Type B pancreatic cell (in vitro differentiated cells): ENCODE results near the gene ANKDD1A. TPM values are rescaled to one million over a fixed set of nuclear protein-coding genes. Genes with fewer than 3 reads are reported as not detected.
A peak's percentile ranks its signal among the peaks of the same experiment; 100 is the strongest.

Experiments
- DNase-seq: peaks from one replicate; pipeline ENCODE4 v3.0.0; 2021; ENCODE audit warnings: mixed read lengths; ENCODE audit not compliant: unreplicated experiment; ENCODE audit errors: extremely low spot score
- H3K27ac Mint-ChIP-seq: 2 replicates; pipeline ENCODE4 v1.8.0; 2021; ENCODE audit warnings: mild to moderate bottlenecking, mixed read lengths
- H3K27me3 Mint-ChIP-seq: 2 replicates; pipeline ENCODE4 v1.8.0; 2021; ENCODE audit warnings: mixed read lengths
- H3K36me3 Mint-ChIP-seq: 2 replicates; pipeline ENCODE4 v1.8.0; 2021; ENCODE audit warnings: mixed read lengths
- H3K4me1 Mint-ChIP-seq: one replicate; pipeline ENCODE4 v1.8.0; 2021; ENCODE audit warnings: mixed read lengths; ENCODE audit not compliant: unreplicated experiment
- H3K4me3 Mint-ChIP-seq: 2 replicates; pipeline ENCODE4 v1.8.0; 2021; ENCODE audit warnings: mild to moderate bottlenecking, mixed read lengths
- H3K9me3 Mint-ChIP-seq: 2 replicates; pipeline ENCODE4 v1.8.0; 2021; ENCODE audit warnings: mixed read lengths
- total RNA-seq: library from RNA; stranded (reverse); gene quantifications from 2 replicates; pipeline ENCODE4 v1.2.1, GENCODE V29; 2021; ENCODE audit warnings: low replicate concordance
- TF ChIP-seq, protein P1 (sequence below): fragments of 200-600 bp; sonication (generic); conservative IDR thresholded peaks from 2 replicates; pipeline ENCODE4 v1.5.0; 2021; ENCODE audit warnings: antibody characterized with exemption, mild to moderate bottlenecking

The ANKDD1A gene
- total RNA-seq, 1 donor from 2014 or later, result 3.2 TPM

DNA sequence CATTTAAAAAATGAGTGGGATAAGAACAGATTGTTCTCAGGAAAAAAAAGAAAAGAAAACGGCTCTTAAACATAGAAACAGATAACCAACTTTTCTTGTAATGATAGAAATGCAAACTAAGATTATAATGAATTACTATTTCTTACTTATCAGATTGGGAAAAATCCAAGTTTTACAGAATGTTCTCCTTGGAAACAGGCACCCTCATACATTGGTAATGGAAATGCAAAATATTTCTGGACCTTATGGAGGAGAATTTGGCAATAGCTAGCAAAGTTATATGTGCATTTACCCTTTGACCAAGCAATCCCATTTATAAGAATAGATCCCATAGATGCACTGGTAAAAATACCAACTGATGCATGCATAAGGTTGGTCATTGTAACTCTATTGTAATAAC, 3.7 kb upstream of the ANKDD1A start:
- peaks cover 28% of the 10 kb centered on the region for H3K4me1 Mint-ChIP-seq
- no peak for DNase-seq
- H3K27me3 Mint-ChIP-seq, result peaks cover 29% of the 10 kb centered on the region
- H3K4me3 Mint-ChIP-seq, result no peak overlapping the region
- TF ChIP-seq, protein P1, sequence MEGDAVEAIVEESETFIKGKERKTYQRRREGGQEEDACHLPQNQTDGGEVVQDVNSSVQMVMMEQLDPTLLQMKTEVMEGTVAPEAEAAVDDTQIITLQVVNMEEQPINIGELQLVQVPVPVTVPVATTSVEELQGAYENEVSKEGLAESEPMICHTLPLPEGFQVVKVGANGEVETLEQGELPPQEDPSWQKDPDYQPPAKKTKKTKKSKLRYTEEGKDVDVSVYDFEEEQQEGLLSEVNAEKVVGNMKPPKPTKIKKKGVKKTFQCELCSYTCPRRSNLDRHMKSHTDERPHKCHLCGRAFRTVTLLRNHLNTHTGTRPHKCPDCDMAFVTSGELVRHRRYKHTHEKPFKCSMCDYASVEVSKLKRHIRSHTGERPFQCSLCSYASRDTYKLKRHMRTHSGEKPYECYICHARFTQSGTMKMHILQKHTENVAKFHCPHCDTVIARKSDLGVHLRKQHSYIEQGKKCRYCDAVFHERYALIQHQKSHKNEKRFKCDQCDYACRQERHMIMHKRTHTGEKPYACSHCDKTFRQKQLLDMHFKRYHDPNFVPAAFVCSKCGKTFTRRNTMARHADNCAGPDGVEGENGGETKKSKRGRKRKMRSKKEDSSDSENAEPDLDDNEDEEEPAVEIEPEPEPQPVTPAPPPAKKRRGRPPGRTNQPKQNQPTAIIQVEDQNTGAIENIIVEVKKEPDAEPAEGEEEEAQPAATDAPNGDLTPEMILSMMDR, result no peak
- H3K9me3 Mint-ChIP-seq, result peaks cover 5% of the 10 kb centered on the region
- H3K36me3 Mint-ChIP-seq, result no peaks in the 10 kb centered on the region
- H3K27ac Mint-ChIP-seq, result no peak overlapping the region

DNA sequence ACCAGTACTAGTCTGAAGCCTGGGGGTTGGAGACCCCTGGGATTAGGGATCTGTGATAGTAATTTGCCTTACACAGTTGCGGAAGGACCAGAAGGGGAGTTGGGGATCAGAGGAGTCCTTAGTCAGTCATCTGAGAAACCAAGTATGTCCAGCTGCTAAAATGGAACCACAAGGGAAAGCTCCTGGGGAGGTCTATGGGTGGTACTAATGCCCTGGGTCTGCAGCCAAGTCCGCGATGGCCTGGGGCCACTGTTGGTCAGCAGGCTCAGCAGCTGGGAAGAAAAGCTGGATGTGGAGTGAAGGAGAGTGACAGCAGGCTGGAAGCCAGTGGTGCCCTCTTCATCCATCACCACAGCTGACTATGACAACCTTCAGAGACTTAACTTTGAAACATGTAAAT, 2.2 kb upstream of the ANKDD1A start:
- no peak overlapping the region for H3K4me3 Mint-ChIP-seq
- no peak for DNase-seq
- H3K36me3 Mint-ChIP-seq, result no peaks in the 10 kb centered on the region
- peaks cover 35% of the 10 kb centered on the region for H3K27me3 Mint-ChIP-seq
- TF ChIP-seq, protein P1, result no peak
- peaks cover 22% of the 10 kb centered on the region for H3K4me1 Mint-ChIP-seq
- H3K27ac Mint-ChIP-seq, result no peak overlapping the region
- H3K9me3 Mint-ChIP-seq, result peaks cover 5% of the 10 kb centered on the region

DNA sequence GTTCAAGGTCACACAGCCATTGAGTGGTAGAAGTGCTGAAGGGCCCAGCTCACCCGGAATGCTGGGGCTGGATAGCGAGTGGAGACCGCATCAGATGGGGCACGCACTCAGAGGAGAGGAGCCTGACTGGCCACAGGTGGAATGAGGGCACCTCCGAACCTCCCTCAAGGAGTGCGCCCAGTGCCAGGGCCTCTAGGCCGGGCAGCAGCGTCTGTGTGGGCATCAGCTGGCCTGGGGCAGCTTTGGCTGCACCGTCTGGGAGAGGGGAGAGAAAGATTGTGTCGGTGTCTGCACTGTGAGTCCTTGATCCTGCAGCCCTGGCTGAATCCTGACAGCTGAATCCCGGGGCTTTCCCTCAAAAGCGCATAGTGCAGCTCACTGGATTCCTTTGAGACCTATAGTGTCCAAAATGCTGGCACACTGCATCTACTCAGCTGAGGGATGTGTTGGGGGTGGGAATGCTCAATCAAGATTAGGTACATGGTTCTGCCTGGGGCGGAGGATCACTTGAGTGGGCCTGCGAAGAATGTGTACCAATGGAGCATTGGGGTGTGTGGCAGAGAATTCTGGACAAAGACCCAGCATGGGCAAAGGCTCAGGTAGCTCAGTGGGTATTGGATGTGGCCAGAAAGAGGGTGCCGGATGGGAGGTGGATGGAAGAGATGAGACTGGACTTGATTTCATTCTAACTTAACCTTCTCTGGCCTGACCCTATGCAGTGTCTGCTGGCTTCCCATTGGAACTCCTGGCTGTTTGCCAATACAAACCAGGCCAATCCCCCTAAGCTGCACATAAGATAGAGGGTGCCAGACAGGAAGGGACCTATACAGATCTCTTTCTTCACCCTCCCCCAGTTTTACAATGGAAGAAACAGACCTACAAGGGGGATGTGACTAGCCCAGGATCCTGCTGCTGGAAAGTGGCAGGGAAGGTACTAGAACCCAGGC, 950 bp downstream of the ANKDD1A start:
- DNase-seq, result no peak
- TF ChIP-seq, protein P1, result no peak
- H3K9me3 Mint-ChIP-seq, result no peaks in the 10 kb centered on the region
- peaks cover 44% of the 10 kb centered on the region for H3K27me3 Mint-ChIP-seq
- H3K4me3 Mint-ChIP-seq, result peak overlapping the region; percentile 82
- H3K36me3 Mint-ChIP-seq, result no peaks in the 10 kb centered on the region
- H3K27ac Mint-ChIP-seq, result no peak overlapping the region
- peaks cover 19% of the 10 kb centered on the region for H3K4me1 Mint-ChIP-seq

DNA sequence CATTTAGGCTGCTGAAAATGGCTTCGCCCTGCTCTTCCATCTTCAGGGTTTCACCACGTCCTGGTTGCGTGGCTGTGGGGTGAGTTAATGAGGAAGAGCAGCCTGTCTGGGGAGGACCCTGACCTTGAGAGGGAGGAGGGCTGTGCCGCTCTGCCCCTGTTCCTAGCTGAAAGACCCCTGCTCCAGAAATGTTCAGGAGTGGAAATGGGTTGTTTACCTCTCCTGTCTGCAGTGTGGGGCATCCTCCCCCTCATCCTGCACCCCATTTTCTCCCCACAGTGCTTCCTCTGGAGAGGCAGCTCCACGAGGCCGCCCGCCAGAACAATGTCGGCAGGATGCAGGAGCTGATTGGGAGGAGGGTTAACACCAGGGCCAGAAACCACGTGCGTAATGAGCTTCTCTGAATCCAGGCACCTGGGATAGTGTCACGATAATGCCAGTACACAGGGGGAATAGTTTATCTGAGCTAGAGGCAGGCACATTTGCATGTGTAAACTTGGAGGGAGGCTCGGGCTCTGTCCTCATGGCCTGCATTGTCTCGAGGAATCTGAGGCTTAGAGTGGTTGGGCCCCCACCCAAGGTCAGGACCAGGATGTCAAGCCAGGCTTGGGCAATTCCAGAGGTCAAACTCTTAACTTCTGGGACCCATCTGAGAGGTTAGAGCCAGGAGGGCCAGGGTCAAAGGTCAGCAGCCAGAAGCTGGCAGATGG, 4.0 kb downstream of the ANKDD1A start:
- Mint-ChIP-seq H3K36me3 (no peaks in the 10 kb centered on the region), H3K27me3 (peaks cover 34% of the 10 kb centered on the region), H3K4me3 (no peak overlapping the region), H3K9me3 (no peaks in the 10 kb centered on the region), H3K27ac (no peak overlapping the region), H3K4me1 (peaks cover 19% of the 10 kb centered on the region)
- TF ChIP-seq, protein P1, result no peak
- no peak for DNase-seq

DNA sequence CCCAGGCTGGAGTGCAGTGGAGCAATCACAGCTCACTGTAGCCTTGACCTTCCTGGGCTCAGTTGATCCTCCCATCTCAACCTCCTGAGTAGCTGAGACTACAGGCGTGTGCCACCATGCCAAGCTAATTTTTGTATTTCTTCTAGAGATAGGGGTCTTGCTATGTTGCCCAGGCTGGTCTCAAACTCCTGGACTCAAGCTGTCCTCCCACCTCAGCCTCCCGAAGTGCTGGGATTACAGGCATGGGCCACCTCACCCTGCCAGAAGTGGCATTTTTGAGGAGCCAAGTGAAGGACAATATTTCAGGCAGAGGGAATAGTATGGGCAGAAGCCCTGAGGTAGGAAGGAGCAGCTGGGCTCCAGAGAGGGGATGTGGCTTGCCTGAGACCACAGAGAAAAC, 4.7 kb downstream of the ANKDD1A start:
- Mint-ChIP-seq H3K4me1 (peaks cover 14% of the 10 kb centered on the region), H3K27ac (no peak overlapping the region), H3K9me3 (no peaks in the 10 kb centered on the region), H3K27me3 (peaks cover 27% of the 10 kb centered on the region), H3K36me3 (no peaks in the 10 kb centered on the region), H3K4me3 (no peak overlapping the region)
- TF ChIP-seq, protein P1, result no peak
- no peak for DNase-seq
